Common myeloid progenitor, CD34-positive (primary cell): Measurements from ENCODE around the gene GNPDA1.

ENCODE experiments used
- CTCF ChIA-PET: fragments of 350-600 bp; sonication (Branson Sonifier 250); formaldehyde crosslinking; loops from one replicate; lab custom pipeline; 2021; ENCODE audit warnings: antibody characterized with exemption; lab: Charles Lee
- POLR2A ChIA-PET: fragments of 350-600 bp; sonication (Branson Sonifier 250); formaldehyde crosslinking; loops from one replicate; lab custom pipeline; 2021; ENCODE audit warnings: antibody characterized with exemption; lab: Charles Lee
- DNase-seq, 3 donors: peaks; one replicate each; pipeline versions ENCODE4 v3.0.0 to v3.0.0-alpha.2; 2013
- H3K27ac ChIP-seq, 2 experiments: 1 replicate in 1 of 2; 2 replicates in 1 of 2; pipeline ENCODE4 v1.7.0; 2013; ENCODE audit warnings: inconsistent platforms in 2 of 2, low read length in 2 of 2, mild to moderate bottlenecking in 2 of 2, low read depth in 1 of 2, moderate library complexity in 1 of 2; ENCODE audit not compliant: severe bottlenecking in 2 of 2, insufficient read depth in 1 of 2, poor library complexity in 1 of 2
- H3K27me3 ChIP-seq, 5 experiments: replicated peaks in 2 of 5; 1 replicate in 3 of 5; 2 replicates in 2 of 5; pipeline versions ENCODE4 v1.6.1 to v1.7.0; 2013; ENCODE audit warnings: low read length in 4 of 5, mild to moderate bottlenecking in 2 of 5, moderate library complexity in 2 of 5, inconsistent platforms in 1 of 5; ENCODE audit not compliant: insufficient read depth in 5 of 5, control insufficient read depth in 4 of 5
- H3K36me3 ChIP-seq, 4 experiments: 1 replicate in 2 of 4; 2 replicates in 2 of 4; pipeline versions ENCODE4 v1.6.1 to v1.7.0; 2013; ENCODE audit warnings: low read length in 3 of 4, control low read depth in 1 of 4, mild to moderate bottlenecking in 1 of 4; ENCODE audit not compliant: control insufficient read depth in 4 of 4, insufficient read depth in 4 of 4
- H3K4me1 ChIP-seq, 4 experiments: 1 replicate in 3 of 4; 2 replicates in 1 of 4; pipeline versions ENCODE4 v1.6.1 to v1.7.1; 2013; ENCODE audit warnings: low read length in 3 of 4, mild to moderate bottlenecking in 3 of 4, control low read depth in 1 of 4, inconsistent platforms in 1 of 4, moderate library complexity in 1 of 4; ENCODE audit not compliant: control insufficient read depth in 4 of 4, insufficient read depth in 4 of 4; ENCODE audit errors: control extremely low read depth in 1 of 4
- H3K4me3 ChIP-seq, 7 experiments: 1 replicate in 4 of 7; 2 replicates in 3 of 7; pipeline versions ENCODE4 v1.5.1 to v1.7.0; 2013; ENCODE audit warnings: mild to moderate bottlenecking in 7 of 7, low read length in 6 of 7, moderate library complexity in 6 of 7, inconsistent platforms in 2 of 7, low read depth in 2 of 7, control low read depth in 1 of 7; ENCODE audit not compliant: insufficient read depth in 4 of 7, control insufficient read depth in 1 of 7; ENCODE audit errors: extremely low read depth in 1 of 7
- H3K9me3 ChIP-seq, 5 experiments: 1 replicate in 4 of 5; 2 replicates in 1 of 5; pipeline versions ENCODE4 v1.6.1 to v1.7.1; 2013; ENCODE audit warnings: low read length in 4 of 5, mild to moderate bottlenecking in 2 of 5, inconsistent platforms in 1 of 5, low read depth in 1 of 5, moderate library complexity in 1 of 5; ENCODE audit not compliant: control insufficient read depth in 4 of 5, insufficient read depth in 2 of 5; ENCODE audit errors: control extremely low read depth in 1 of 5
- WGBS: methylation state at CpG from one replicate; pipeline ENCODE4 v1.1.5; 2013; ENCODE audit not compliant: insufficient coverage; 5-methylcytosine and 5-hydroxymethylcytosine counted together

The GNPDA1 gene

GRCh38 chr5:141958113-141958512, 54.7 kb downstream of the GNPDA1 start, which contains the start of gene PCDH12:
PCDH12 (minus strand) TSS chr5:141958202; CDS start chr5:141957851, 351 bp downstream.
- Histone ChIP-seq H3K27me3 (no peaks in the 10 kb centered on the region), H3K4me1 (peaks cover 14 to 57% (median 47%) of the 10 kb centered on the region in 4 experiments), H3K27ac (no peak within 1 kb of the TSS), H3K9me3 (no peaks in the 10 kb centered on the region), H3K36me3 (no peaks in the 10 kb centered on the region), H3K4me3 (peak within 1 kb of the TSS in 2 of 7 experiments; percentile 9 to 45)
- POLR2A ChIA-PET = no interaction called here
- WGBS = 0% methylated on average over 6 of the region's 7 CpGs
- DNase-seq = peak in 2 of 3 donors; percentile 32 to 43
- CTCF ChIA-PET = interaction anchor here (1.0 to 9.8 kb wide), 11 partner anchors 8 to 281 kb away, joined by 3 to 154 read pairs (median 7); partner anchors contain the start of gene RNF14

- POLR2A ChIA-PET = no interaction called here
- WGBS = 73% methylated on average over 14 of the region's 16 CpGs
These were observed 55.3 kb downstream of the GNPDA1 start for GRCh38 chr5:141957367-141957996.

GRCh38 chr5:141954194-141954593, 58.6 kb downstream of the GNPDA1 start:
- no peak overlapping the region for H3K27ac ChIP-seq
- H3K36me3 ChIP-seq = no peaks in the 10 kb centered on the region
- WGBS = 92% methylated on average over 2 of the region's 2 CpGs
- POLR2A ChIA-PET = no interaction called here
- H3K27me3 ChIP-seq = no peaks in the 10 kb centered on the region
- DNase-seq = peak in 2 of 3 donors; percentile 37 to 48
- CTCF ChIA-PET = interaction anchor here (1.0 to 5.2 kb wide), 6 partner anchors 8 to 263 kb away, joined by 3 to 32 read pairs (median 4); partner anchors contain the start of gene RNF14
- peaks cover 7 to 49% (median 40%) of the 10 kb centered on the region in 4 experiments for H3K4me1 ChIP-seq
- no peak overlapping the region for H3K4me3 ChIP-seq
- H3K9me3 ChIP-seq = no peaks in the 10 kb centered on the region

More at GRCh38 chr5:141957367-141957996, 55.3 kb downstream of the GNPDA1 start:
- Histone ChIP-seq H3K4me3 (peak overlapping the region in 2 of 7 experiments; percentile 9 to 45), H3K27ac (no peak overlapping the region), H3K4me1 (peaks cover 10 to 61% (median 45%) of the 10 kb centered on the region in 4 experiments), H3K27me3 (no peaks in the 10 kb centered on the region), H3K9me3 (no peaks in the 10 kb centered on the region), H3K36me3 (no peaks in the 10 kb centered on the region)
- peak in 2 of 3 donors; percentile 57 to 59 for DNase-seq
- CTCF ChIA-PET = interaction anchor here (1.0 to 9.8 kb wide), 9 partner anchors 14 to 264 kb away, joined by 3 to 154 read pairs (median 7); no protein-coding TSS in a partner anchor

GRCh38 chr5:141952020-141952419, 60.8 kb downstream of the GNPDA1 start:
- Histone ChIP-seq H3K4me3 (no peak overlapping the region), H3K4me1 (peaks cover 5 to 29% (median 22%) of the 10 kb centered on the region in 4 experiments), H3K36me3 (no peaks in the 10 kb centered on the region), H3K9me3 (no peaks in the 10 kb centered on the region), H3K27me3 (no peaks in the 10 kb centered on the region), H3K27ac (no peak overlapping the region)
- WGBS = 25% methylated on average over 2 of the region's 2 CpGs
- DNase-seq = peak in 2 of 3 donors; percentile 65 to 75
- CTCF ChIA-PET = interaction anchor here (3.2 to 5.2 kb wide), 2 partner anchors 10 to 261 kb away, joined by 10 to 32 read pairs; no protein-coding TSS in a partner anchor
- POLR2A ChIA-PET = no interaction called here

- Histone ChIP-seq H3K4me1 (peaks cover 5 to 29% (median 22%) of the 10 kb centered on the region in 4 experiments), H3K36me3 (no peaks in the 10 kb centered on the region), H3K9me3 (no peaks in the 10 kb centered on the region), H3K27me3 (no peaks in the 10 kb centered on the region), H3K27ac (no peak overlapping the region), H3K4me3 (no peak overlapping the region)
- 78% methylated on average over 8 of the region's 9 CpGs for WGBS
- peak in 2 of 3 donors; percentile 38 to 58 for DNase-seq
- CTCF ChIA-PET = interaction anchor here (1.0 to 5.2 kb wide), 5 partner anchors 8 to 36 kb away, joined by 3 to 32 read pairs (median 4); partner anchors contain the start of genes DELE1 and PCDH12
- POLR2A ChIA-PET = no interaction called here
These were observed 61.5 kb downstream of the GNPDA1 start for GRCh38 chr5:141951332-141951781.
